Measurements from ENCODE around the gene ZNF443.
"Not testable (repeated sequence)": the region's sequence is repeated elsewhere in the genome, so short reads cannot be mapped to it uniquely, and the experiment has no call there.

The ZNF443 gene

GRCh38 chr19:12425236-12425887 lies 15.5 kb downstream of the ZNF443 start:
- no peak for DNase-seq (ENCODE audit: low read depth in 3 of 3, low spot score in 1 of 3)

- not testable (repeated sequence) for DNase-seq (ENCODE audit: low read depth in 3 of 3, low spot score in 1 of 3)
These were observed 23.5 kb downstream of the ZNF443 start for GRCh38 chr19:12417273-12417672.

- DNase-seq (ENCODE audit: low read depth in 3 of 3, low spot score in 1 of 3) = no peak
These were observed 28.9 kb downstream of the ZNF443 start for GRCh38 chr19:12411893-12412292.

GRCh38 chr19:12400633-12401502 lies 40.0 kb downstream of the ZNF443 start, which contains the start of gene ZNF799:
ZNF799 (minus strand) TSS chr19:12401271; CDS start chr19:12401070, 201 bp downstream.
- DNase-seq (ENCODE audit: low read depth in 3 of 3, low spot score in 1 of 3) = peak; percentile 43 to 65 (median 47)

- peak in 1 of 3 donors; percentile 5 for DNase-seq (ENCODE audit: low read depth in 3 of 3, low spot score in 1 of 3)
These were observed 40.8 kb downstream of the ZNF443 start for GRCh38 chr19:12399901-12400632.

DNA sequence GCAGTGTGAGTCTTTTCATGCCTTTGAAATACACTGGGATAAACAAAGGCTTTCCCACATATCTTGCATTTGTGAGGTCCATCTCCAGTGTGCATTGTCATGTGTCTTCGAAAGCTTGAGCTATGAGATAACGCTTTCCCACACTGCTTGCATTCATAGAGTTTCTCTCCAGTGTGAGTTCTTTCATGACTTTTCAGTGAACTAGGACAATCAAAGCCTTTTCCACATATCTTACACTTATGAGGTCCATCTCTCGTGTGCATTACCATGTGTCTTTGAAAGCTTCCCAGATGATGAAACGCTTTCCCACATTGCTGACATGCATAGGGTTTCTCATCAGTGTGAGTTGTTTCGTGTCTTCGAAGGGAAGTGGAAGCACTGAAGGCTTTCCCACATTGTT lies 49.7 kb downstream of the ZNF443 start:
- DNase-seq (ENCODE audit: low read depth in 3 of 3, low spot score in 1 of 3) = not testable (repeated sequence)

DNA sequence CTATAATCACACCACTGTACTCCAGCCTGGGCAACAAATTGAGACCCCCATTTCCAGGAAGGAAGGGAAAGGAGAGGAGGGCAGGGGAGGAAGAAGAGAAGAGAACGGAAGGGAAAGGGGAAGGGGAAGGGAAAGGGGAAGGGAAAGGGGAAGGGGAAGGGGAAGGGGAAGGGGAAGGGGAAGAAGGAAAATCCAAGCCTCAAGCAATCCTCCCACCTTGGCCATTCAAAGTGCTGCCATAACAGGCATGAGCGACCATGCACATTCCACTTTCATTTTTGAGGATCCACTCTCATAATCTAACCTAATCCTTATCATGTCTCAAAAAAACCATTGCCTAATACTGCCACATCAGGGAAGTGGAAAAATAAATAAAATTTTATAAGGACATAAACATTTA lies 54.5 kb downstream of the ZNF443 start:
- not testable (repeated sequence) for DNase-seq (ENCODE audit: low read depth in 3 of 3, low spot score in 1 of 3)

DNA sequence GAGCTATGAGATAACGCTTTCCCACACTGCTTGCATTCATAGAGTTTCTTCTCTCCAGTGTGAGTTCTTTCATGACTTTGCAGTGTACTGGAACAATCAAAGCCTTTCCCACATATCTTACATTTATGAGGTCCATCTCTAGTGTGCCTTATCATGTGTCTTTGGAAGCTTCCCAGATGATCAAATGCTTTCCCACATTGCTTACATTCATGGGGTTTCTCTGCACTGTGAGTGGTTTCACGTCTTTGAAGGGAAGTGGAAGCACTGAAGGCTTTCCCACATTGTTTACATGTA lies 60.4 kb downstream of the ZNF443 start:
- DNase-seq (ENCODE audit: low read depth in 3 of 3, low spot score in 1 of 3) = no peak

- no peak for DNase-seq (ENCODE audit: low read depth in 3 of 3, low spot score in 1 of 3)
These were observed 60.9 kb downstream of the ZNF443 start for GRCh38 chr19:12379732-12380443.

Data from stimulated activated CD4-positive, alpha-beta T cell treated with anti-CD3 and anti-CD28 coated beads, TNF-alpha, amount 100 ng/mL, for 1 hour (primary cell).